ENCODE data around the gene H2BK1. TPM values are rescaled to one million over a fixed set of nuclear protein-coding genes. Genes with fewer than 3 reads are reported as not detected.

The H2BK1 gene
- total RNA-seq, 1 donor from 2014 or later, result not detected

DNA sequence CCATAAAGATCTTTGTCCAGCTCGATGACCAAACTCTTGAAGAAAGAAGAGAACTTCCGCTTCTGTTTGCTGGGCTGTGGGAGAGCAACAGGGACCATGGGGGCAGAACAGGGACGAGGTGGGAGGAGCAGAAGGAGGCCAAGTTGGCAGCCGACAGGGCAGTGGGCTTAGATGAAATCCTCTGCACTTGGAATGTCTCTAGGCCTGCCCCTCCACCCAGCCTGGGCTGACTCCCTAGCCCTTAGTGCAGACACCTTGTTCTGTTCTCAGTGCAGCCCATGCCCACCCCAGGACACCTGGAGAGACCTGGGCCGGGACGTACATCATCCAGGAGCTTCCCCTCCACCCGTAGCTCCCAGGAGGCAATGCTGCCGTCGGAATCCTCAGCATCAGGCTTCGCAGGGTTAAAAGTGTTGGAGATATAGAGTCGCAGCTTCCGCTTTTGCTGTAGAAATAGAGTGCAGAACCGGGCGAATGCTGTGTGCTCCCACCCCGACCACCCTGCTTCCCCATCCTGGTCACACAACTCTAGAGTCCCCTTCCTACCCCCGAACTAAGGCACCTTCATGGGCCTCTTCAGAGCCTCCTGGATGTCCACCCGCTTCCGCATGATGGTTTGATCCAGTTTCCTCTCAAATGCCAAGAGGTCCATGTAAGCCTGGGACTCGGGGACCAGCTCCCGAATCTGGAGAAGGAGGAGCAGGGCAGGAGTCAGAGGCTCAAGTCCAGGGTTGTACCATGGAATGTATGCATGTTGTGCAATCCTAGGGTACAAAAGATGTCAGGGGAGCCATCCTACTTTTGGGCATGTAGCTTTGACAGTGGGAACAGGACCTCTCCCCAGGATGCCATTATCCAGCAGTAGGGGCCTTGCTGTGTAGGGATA lies 32.1 kb upstream of the H2BK1 start:
- Mint-ChIP-seq H3K27me3 (peaks cover 20% of the 10 kb centered on the region), H3K27ac (no peak overlapping the region), H3K4me1 (peaks cover 25% of the 10 kb centered on the region), H3K36me3 (ENCODE audit: low read depth) (peaks cover 5% of the 10 kb centered on the region), H3K9me3 (no peaks in the 10 kb centered on the region), H3K4me3 (no peak overlapping the region)
- intact Hi-C loops (cut with micrococcal nuclease), result loop anchor here (10.0 kb wide), 2 partner anchors 118 to 202 kb away; partner anchors contain the start of gene CRYGN
- DNase-seq, result no peak

DNA sequence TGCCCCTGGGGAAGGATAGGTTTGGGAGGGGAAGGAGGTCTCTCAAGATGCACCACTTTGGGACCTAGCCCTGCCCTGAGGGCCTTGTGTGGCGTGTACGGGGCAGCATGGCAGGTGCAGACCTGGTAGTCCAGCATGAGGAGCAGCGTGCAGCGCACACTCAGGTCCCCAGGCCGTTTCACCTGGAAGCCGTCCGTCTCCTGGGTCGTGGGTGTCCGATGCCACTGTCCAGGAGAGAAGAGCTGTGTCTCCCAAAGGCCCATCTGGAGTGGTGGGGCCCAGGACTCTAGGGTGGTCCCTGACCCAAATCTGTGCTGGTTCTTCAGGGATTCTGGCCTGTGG lies 31.4 kb upstream of the H2BK1 start:
- no peak overlapping the region for H3K27ac Mint-ChIP-seq
- H3K4me1 Mint-ChIP-seq, result peaks cover 25% of the 10 kb centered on the region
- peaks cover 13% of the 10 kb centered on the region for H3K27me3 Mint-ChIP-seq
- no peak overlapping the region for H3K4me3 Mint-ChIP-seq
- H3K9me3 Mint-ChIP-seq, result no peaks in the 10 kb centered on the region
- peaks cover 8% of the 10 kb centered on the region for H3K36me3 Mint-ChIP-seq (ENCODE audit: low read depth)
- DNase-seq, result no peak
- intact Hi-C loops (cut with micrococcal nuclease), result loop anchor here (10.0 kb wide), 2 partner anchors 117 to 203 kb away; partner anchors contain the start of gene CRYGN

GRCh38 chr7:151240942-151241754 lies 30.9 kb upstream of the H2BK1 start:
- no peak for DNase-seq
- peaks cover 7% of the 10 kb centered on the region for H3K27me3 Mint-ChIP-seq
- peaks cover 21% of the 10 kb centered on the region for H3K4me1 Mint-ChIP-seq
- peaks cover 14% of the 10 kb centered on the region for H3K36me3 Mint-ChIP-seq (ENCODE audit: low read depth)
- H3K4me3 Mint-ChIP-seq, result no peak overlapping the region
- intact Hi-C loops (cut with micrococcal nuclease), result loop anchor here (10.0 kb wide), 2 partner anchors 116 to 204 kb away; partner anchors contain the start of gene CRYGN
- no peak overlapping the region for H3K27ac Mint-ChIP-seq
- H3K9me3 Mint-ChIP-seq, result no peaks in the 10 kb centered on the region

DNA sequence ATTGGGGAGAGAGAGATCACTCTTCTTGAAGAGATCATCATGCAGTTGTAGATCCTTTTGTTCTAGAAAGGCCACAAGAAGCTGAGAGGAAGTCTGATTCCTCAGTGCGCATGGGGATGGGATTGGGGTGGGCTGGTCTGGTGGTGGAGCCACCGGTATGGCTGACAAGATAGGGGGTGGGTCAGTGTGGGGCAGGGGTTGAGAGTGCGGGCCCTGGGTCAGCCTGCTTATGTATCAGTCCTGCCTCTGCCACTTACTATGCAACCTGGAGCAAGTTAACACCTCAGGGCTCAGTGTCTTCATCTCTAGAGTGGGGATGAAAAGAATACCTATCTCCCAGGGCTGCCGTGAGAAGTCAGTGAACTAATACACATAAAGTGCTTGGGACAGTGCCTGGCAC lies 30.2 kb upstream of the H2BK1 start:
- intact Hi-C loops (cut with micrococcal nuclease), result loop anchor here (10.0 kb wide), 2 partner anchors 116 to 204 kb away; partner anchors contain the start of gene CRYGN
- Mint-ChIP-seq H3K27ac (no peak overlapping the region), H3K9me3 (no peaks in the 10 kb centered on the region), H3K27me3 (peaks cover 3% of the 10 kb centered on the region), H3K36me3 (ENCODE audit: low read depth) (peaks cover 17% of the 10 kb centered on the region), H3K4me3 (no peak overlapping the region), H3K4me1 (peaks cover 20% of the 10 kb centered on the region)
- DNase-seq, result no peak

GRCh38 chr7:151239837-151240459 lies 29.7 kb upstream of the H2BK1 start:
- Mint-ChIP-seq H3K4me1 (peaks cover 19% of the 10 kb centered on the region), H3K9me3 (no peaks in the 10 kb centered on the region), H3K27me3 (peaks cover 3% of the 10 kb centered on the region), H3K4me3 (no peak overlapping the region), H3K27ac (no peak overlapping the region), H3K36me3 (ENCODE audit: low read depth) (peaks cover 23% of the 10 kb centered on the region)
- no peak for DNase-seq
- intact Hi-C loops (cut with micrococcal nuclease), result loop anchor here (10.0 kb wide), 2 partner anchors 115 to 205 kb away; partner anchors contain the start of gene CRYGN

DNA sequence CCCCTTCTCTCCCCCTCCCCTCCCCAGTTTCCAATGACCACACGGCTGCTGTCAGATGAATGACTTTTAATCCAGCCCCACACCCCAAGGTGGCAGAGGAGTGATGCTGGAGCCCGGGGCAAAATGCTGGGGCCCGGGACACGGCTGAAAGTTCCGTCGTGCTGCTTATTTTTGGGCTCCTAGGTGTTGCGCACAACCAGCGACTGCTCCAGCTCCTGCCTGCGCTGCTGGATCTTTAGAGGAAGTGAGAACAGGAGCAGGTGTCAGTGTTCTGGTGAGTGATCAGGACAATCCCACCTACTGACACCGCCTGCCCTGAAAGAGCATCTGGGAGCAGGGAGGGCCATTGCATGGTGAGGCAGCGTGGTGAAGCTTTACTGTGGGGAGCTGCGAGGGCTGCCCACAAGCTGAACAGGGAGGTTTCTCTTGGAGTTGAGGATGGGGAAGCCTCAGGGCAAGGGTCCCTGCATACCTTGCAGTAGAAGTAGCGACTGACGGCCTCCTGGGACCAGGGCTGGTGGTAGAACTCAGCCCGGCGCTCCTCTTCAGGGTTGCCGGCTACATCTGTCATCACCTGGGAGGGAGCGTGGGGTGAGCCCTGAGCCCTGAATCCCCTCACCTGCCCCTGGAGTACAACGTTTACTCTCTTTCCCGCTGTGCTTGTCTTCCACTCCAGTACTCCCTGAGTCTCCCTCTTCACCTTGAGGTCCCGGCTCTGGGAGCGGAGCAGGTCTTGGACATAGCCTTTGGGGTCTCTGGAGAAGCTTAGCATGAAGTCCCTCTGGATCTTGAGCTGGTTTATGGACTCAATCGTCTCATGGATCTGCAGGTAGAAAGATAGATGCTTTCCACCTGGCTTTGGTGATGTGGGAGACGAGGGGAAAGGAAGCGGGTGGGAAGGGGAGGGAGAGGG lies 28.9 kb upstream of the H2BK1 start:
- Mint-ChIP-seq H3K4me3 (no peak overlapping the region), H3K4me1 (peaks cover 17% of the 10 kb centered on the region), H3K27ac (no peak overlapping the region), H3K36me3 (ENCODE audit: low read depth) (peaks cover 26% of the 10 kb centered on the region), H3K27me3 (no peaks in the 10 kb centered on the region), H3K9me3 (no peaks in the 10 kb centered on the region)
- intact Hi-C loops (cut with micrococcal nuclease), result no loop called here
- DNase-seq, result no peak

DNA sequence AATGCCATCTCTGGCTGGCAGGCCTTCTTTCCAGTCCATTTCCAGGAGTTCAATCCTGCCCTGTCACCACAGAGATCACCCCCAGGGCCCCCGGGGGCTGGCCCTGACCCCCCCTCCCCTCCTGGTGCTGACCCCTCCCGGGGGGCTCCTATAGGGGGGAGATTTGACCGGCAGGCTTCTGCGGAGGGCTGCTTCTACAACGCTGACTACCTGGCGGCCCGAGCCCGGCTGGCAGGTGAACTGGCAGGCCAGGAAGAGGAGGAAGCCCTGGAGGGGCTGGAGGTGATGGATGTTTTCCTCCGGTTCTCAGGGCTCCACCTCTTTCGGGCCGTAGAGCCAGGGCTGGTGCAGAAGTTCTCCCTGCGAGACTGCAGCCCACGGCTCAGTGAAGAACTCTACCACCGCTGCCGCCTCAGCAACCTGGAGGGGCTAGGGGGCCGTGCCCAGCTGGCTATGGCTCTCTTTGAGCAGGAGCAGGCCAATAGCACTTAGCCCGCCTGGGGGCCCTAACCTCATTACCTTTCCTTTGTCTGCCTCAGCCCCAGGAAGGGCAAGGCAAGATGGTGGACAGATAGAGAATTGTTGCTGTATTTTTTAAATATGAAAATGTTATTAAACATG lies 28.0 kb upstream of the H2BK1 start:
- DNase-seq, result no peak
- no peaks in the 10 kb centered on the region for H3K27me3 Mint-ChIP-seq
- intact Hi-C loops (cut with micrococcal nuclease), result no loop called here
- H3K4me1 Mint-ChIP-seq, result peaks cover 16% of the 10 kb centered on the region
- no peaks in the 10 kb centered on the region for H3K9me3 Mint-ChIP-seq
- H3K4me3 Mint-ChIP-seq, result no peak overlapping the region
- peaks cover 32% of the 10 kb centered on the region for H3K36me3 Mint-ChIP-seq (ENCODE audit: low read depth)
- H3K27ac Mint-ChIP-seq, result no peak overlapping the region

- H3K27me3 Mint-ChIP-seq, result no peaks in the 10 kb centered on the region
- intact Hi-C loops (cut with micrococcal nuclease), result no loop called here
These were observed 27.2 kb upstream of the H2BK1 start for GRCh38 chr7:151237244-151238189.

GRCh38 chr7:151236406-151236805 lies 26.1 kb upstream of the H2BK1 start:
- intact Hi-C loops (cut with micrococcal nuclease), result no loop called here
- Mint-ChIP-seq H3K27ac (no peak overlapping the region), H3K27me3 (no peaks in the 10 kb centered on the region), H3K4me3 (no peak overlapping the region), H3K4me1 (peaks cover 25% of the 10 kb centered on the region), H3K36me3 (ENCODE audit: low read depth) (peaks cover 35% of the 10 kb centered on the region), H3K9me3 (no peaks in the 10 kb centered on the region)
- DNase-seq, result no peak

More at GRCh38 chr7:151237244-151238189, 27.2 kb upstream of the H2BK1 start:
- peaks cover 35% of the 10 kb centered on the region for H3K36me3 Mint-ChIP-seq (ENCODE audit: low read depth)
- H3K4me3 Mint-ChIP-seq, result no peak overlapping the region
- no peak for DNase-seq
- peaks cover 16% of the 10 kb centered on the region for H3K4me1 Mint-ChIP-seq
- H3K9me3 Mint-ChIP-seq, result no peaks in the 10 kb centered on the region
- H3K27ac Mint-ChIP-seq, result no peak overlapping the region

GRCh38 chr7:151235091-151235787 lies 25.0 kb upstream of the H2BK1 start:
- Mint-ChIP-seq H3K4me1 (peaks cover 25% of the 10 kb centered on the region), H3K9me3 (no peaks in the 10 kb centered on the region), H3K36me3 (ENCODE audit: low read depth) (peaks cover 35% of the 10 kb centered on the region), H3K27me3 (peaks cover 3% of the 10 kb centered on the region), H3K27ac (no peak overlapping the region), H3K4me3 (peak overlapping the region; percentile 100)
- intact Hi-C loops (cut with micrococcal nuclease), result no loop called here
- DNase-seq, result no peak

GRCh38 chr7:151233804-151234203 lies 23.5 kb upstream of the H2BK1 start:
- H3K27ac Mint-ChIP-seq, result peak overlapping the region; percentile 99
- H3K9me3 Mint-ChIP-seq, result no peaks in the 10 kb centered on the region
- intact Hi-C loops (cut with micrococcal nuclease), result loop anchor here (1.0 kb wide), 2 partner anchors 10 to 116 kb away; no protein-coding TSS in a partner anchor
- DNase-seq, result no peak
- peaks cover 6% of the 10 kb centered on the region for H3K27me3 Mint-ChIP-seq
- H3K36me3 Mint-ChIP-seq (ENCODE audit: low read depth), result peaks cover 30% of the 10 kb centered on the region
- H3K4me3 Mint-ChIP-seq, result peak overlapping the region; percentile 100
- peaks cover 25% of the 10 kb centered on the region for H3K4me1 Mint-ChIP-seq

Data from activated CD4-positive, alpha-beta T cell treated with anti-CD3 and anti-CD28 coated beads, Interleukin-2, amount 10 ng/mL, durations not matched to agents 24 days and 14 days (primary cell).